Upper lobe of left lung (tissue), 4 donors: ENCODE data around the gene GAK.

Experiments used
- CTCF ChIP-seq, 6 experiments: fragments of 450-650 bp in 4 of 6; fragments of 200-600 bp in 2 of 6; sonication (generic) in 2 of 6; IDR thresholded peaks; one replicate each; pipeline ENCODE4 v1.5.1; 2016 to 2019; ENCODE audit warnings: antibody characterized with exemption in 6 of 6
- POLR2AphosphoS5 ChIP-seq, 2 donors: sonication (generic); formaldehyde crosslinking; IDR thresholded peaks; one replicate each; pipeline ENCODE4 v1.5.1; 2017; ENCODE audit warnings: antibody characterized with exemption in 2 of 2

- TF ChIP-seq POLR2AphosphoS5 (IDR thresholded peaks at IDR 0.05) (no peak), CTCF (IDR thresholded peaks at IDR 0.05) (no peak)
Observed at GRCh38 chr4:882646-883045, 49.5 kb downstream of the GAK start.
